Naive B cell (primary cell): Measurements from ENCODE around the gene CACNA2D3. TPM values are rescaled to one million over a fixed set of nuclear protein-coding genes. Genes with fewer than 3 reads are reported as not detected.

Source experiments
- ATAC-seq, 2 donors: fragments of 150-1000 bp; cut with Tn5 transposase; 2 replicates each; pipeline ENCODE4 v1.10.0; 2021; ENCODE audit warnings: low read depth in 2 of 2, mild to moderate bottlenecking in 2 of 2, moderate library complexity in 2 of 2
- DNase-seq: peaks from one replicate; pipeline ENCODE4 v3.0.0; 2022
- H3K27ac Mint-ChIP-seq, 6 donors: one replicate each; pipeline ENCODE4 v1.8.0; 2020 to 2022; ENCODE audit warnings: mild to moderate bottlenecking in 6 of 6, mixed read lengths in 6 of 6, moderate library complexity in 5 of 6, inconsistent platforms in 2 of 6
- H3K27me3 Mint-ChIP-seq, 3 donors: one replicate each; pipeline ENCODE4 v1.8.0; 2021 to 2022; ENCODE audit warnings: mixed read lengths in 3 of 3, mild to moderate bottlenecking in 1 of 3
- H3K36me3 Mint-ChIP-seq, 2 donors: one replicate each; pipeline ENCODE4 v1.8.0; 2020 to 2022; ENCODE audit warnings: mixed read lengths in 2 of 2, inconsistent platforms in 1 of 2, mild to moderate bottlenecking in 1 of 2
- H3K4me1 Mint-ChIP-seq, 3 donors: one replicate each; pipeline ENCODE4 v1.8.0; 2020 to 2022; ENCODE audit warnings: mixed read lengths in 3 of 3, inconsistent platforms in 1 of 3, mild to moderate bottlenecking in 1 of 3, moderate library complexity in 1 of 3
- H3K4me3 Mint-ChIP-seq, 8 donors: one replicate each; pipeline ENCODE4 v1.8.0; 2020 to 2022; ENCODE audit warnings: mild to moderate bottlenecking in 8 of 8, mixed read lengths in 8 of 8, moderate library complexity in 8 of 8, inconsistent platforms in 2 of 8
- H3K9me3 Mint-ChIP-seq, 7 donors: one replicate each; pipeline ENCODE4 v1.8.0; 2020 to 2022; ENCODE audit warnings: mixed read lengths in 7 of 7, mild to moderate bottlenecking in 5 of 7, inconsistent platforms in 2 of 7, moderate library complexity in 1 of 7
- polyA plus RNA-seq, 6 donors: library from polyadenylated mRNA; unstranded; fragments of 300-500 nt; fragmentation: Illumina TruSeq; gene quantifications; one replicate each; pipeline ENCODE4 v1.2.3, GENCODE V29; 2021; ENCODE audit warnings: low read depth in 6 of 6

The CACNA2D3 gene
- polyA plus RNA-seq, 6 donors from 2014 or later, result not detected

- Mint-ChIP-seq H3K27ac (no peak overlapping the region), H3K9me3 (peaks cover 0 to 12% (median 2%) of the 10 kb centered on the region in 7 donors), H3K4me1 (no peaks in the 10 kb centered on the region), H3K4me3 (no peak overlapping the region), H3K36me3 (no peaks in the 10 kb centered on the region), H3K27me3 (peaks cover 4 to 7% (median 6%) of the 10 kb centered on the region in 3 donors)
- DNase-seq, result no peak
- ATAC-seq, result no peak
These were observed 703.9 kb downstream of the CACNA2D3 start for GRCh38 chr3:54826251-54826691.

- H3K36me3 Mint-ChIP-seq, result no peaks in the 10 kb centered on the region
- H3K27ac Mint-ChIP-seq, result no peak overlapping the region
- no peaks in the 10 kb centered on the region for H3K27me3 Mint-ChIP-seq
- H3K4me3 Mint-ChIP-seq, result no peak overlapping the region
- H3K4me1 Mint-ChIP-seq, result no peaks in the 10 kb centered on the region
- ATAC-seq (no peak), DNase-seq (no peak)
- H3K9me3 Mint-ChIP-seq, result peaks cover 0 to 20% (median 5%) of the 10 kb centered on the region in 7 donors
These were observed 704.8 kb downstream of the CACNA2D3 start for GRCh38 chr3:54827056-54827687.

GRCh38 chr3:54827776-54828175 lies 705.4 kb downstream of the CACNA2D3 start:
- DNase-seq, result no peak
- Mint-ChIP-seq H3K36me3 (no peaks in the 10 kb centered on the region), H3K27ac (no peak overlapping the region)

GRCh38 chr3:54830658-54831057 lies 708.3 kb downstream of the CACNA2D3 start:
- no peaks in the 10 kb centered on the region for H3K36me3 Mint-ChIP-seq
- H3K27ac Mint-ChIP-seq, result no peak overlapping the region
- no peak overlapping the region for H3K4me3 Mint-ChIP-seq
- DNase-seq (no peak), ATAC-seq (no peak)
- H3K9me3 Mint-ChIP-seq, result peaks cover 0 to 20% (median 5%) of the 10 kb centered on the region in 7 donors
- no peaks in the 10 kb centered on the region for H3K27me3 Mint-ChIP-seq
- H3K4me1 Mint-ChIP-seq, result no peaks in the 10 kb centered on the region

More at GRCh38 chr3:54827776-54828175, 705.4 kb downstream of the CACNA2D3 start:
- Mint-ChIP-seq H3K4me1 (no peaks in the 10 kb centered on the region), H3K4me3 (no peak overlapping the region), H3K27me3 (no peaks in the 10 kb centered on the region), H3K9me3 (peaks cover 0 to 20% (median 5%) of the 10 kb centered on the region in 7 donors)
- ATAC-seq, result no peak

GRCh38 chr3:54831112-54831511 lies 708.8 kb downstream of the CACNA2D3 start:
- Mint-ChIP-seq H3K9me3 (peaks cover 0 to 20% (median 6%) of the 10 kb centered on the region in 7 donors), H3K27ac (no peak overlapping the region), H3K27me3 (no peaks in the 10 kb centered on the region), H3K36me3 (no peaks in the 10 kb centered on the region), H3K4me3 (no peak overlapping the region), H3K4me1 (no peaks in the 10 kb centered on the region)
- ATAC-seq (no peak), DNase-seq (no peak)

GRCh38 chr3:54832876-54833275 lies 710.5 kb downstream of the CACNA2D3 start:
- Mint-ChIP-seq H3K9me3 (peaks cover 0 to 17% (median 5%) of the 10 kb centered on the region in 7 donors), H3K4me3 (no peak overlapping the region), H3K4me1 (no peaks in the 10 kb centered on the region), H3K27me3 (no peaks in the 10 kb centered on the region), H3K27ac (no peak overlapping the region), H3K36me3 (no peaks in the 10 kb centered on the region)
- ATAC-seq (no peak), DNase-seq (no peak)

GRCh38 chr3:54835701-54836100 lies 713.3 kb downstream of the CACNA2D3 start:
- no peak overlapping the region for H3K4me3 Mint-ChIP-seq
- H3K9me3 Mint-ChIP-seq, result peaks cover 0 to 10% (median 4%) of the 10 kb centered on the region in 7 donors

GRCh38 chr3:54836871-54837270 lies 714.5 kb downstream of the CACNA2D3 start:
- H3K9me3 Mint-ChIP-seq, result peaks cover 0 to 4% (median 3%) of the 10 kb centered on the region in 7 donors
- H3K4me1 Mint-ChIP-seq, result no peaks in the 10 kb centered on the region
- H3K27me3 Mint-ChIP-seq, result no peaks in the 10 kb centered on the region
- H3K36me3 Mint-ChIP-seq, result no peaks in the 10 kb centered on the region
- H3K4me3 Mint-ChIP-seq, result no peak overlapping the region
- no peak for ATAC-seq
- no peak overlapping the region for H3K27ac Mint-ChIP-seq
- DNase-seq, result no peak

More at GRCh38 chr3:54835701-54836100, 713.3 kb downstream of the CACNA2D3 start:
- no peaks in the 10 kb centered on the region for H3K4me1 Mint-ChIP-seq
- ATAC-seq, result no peak
- no peaks in the 10 kb centered on the region for H3K36me3 Mint-ChIP-seq
- H3K27ac Mint-ChIP-seq, result no peak overlapping the region
- no peaks in the 10 kb centered on the region for H3K27me3 Mint-ChIP-seq
- no peak for DNase-seq

- Mint-ChIP-seq H3K36me3 (no peaks in the 10 kb centered on the region), H3K4me3 (no peak overlapping the region), H3K9me3 (peaks cover 0 to 7% (median 0%) of the 10 kb centered on the region in 7 donors), H3K27ac (no peak overlapping the region), H3K27me3 (no peaks in the 10 kb centered on the region), H3K4me1 (no peaks in the 10 kb centered on the region)
- DNase-seq (no peak), ATAC-seq (no peak)
These were observed 715.6 kb downstream of the CACNA2D3 start for GRCh38 chr3:54837964-54838363.

GRCh38 chr3:54841471-54841870 lies 719.1 kb downstream of the CACNA2D3 start:
- no peak for ATAC-seq
- Mint-ChIP-seq H3K27ac (no peak overlapping the region), H3K4me1 (no peaks in the 10 kb centered on the region), H3K9me3 (peaks cover 0 to 7% (median 2%) of the 10 kb centered on the region in 7 donors), H3K36me3 (no peaks in the 10 kb centered on the region), H3K4me3 (no peak overlapping the region), H3K27me3 (peaks cover 0 to 11% (median 8%) of the 10 kb centered on the region in 3 donors)
- no peak for DNase-seq

- no peak for ATAC-seq
- H3K9me3 Mint-ChIP-seq, result peaks cover 0 to 7% (median 2%) of the 10 kb centered on the region in 7 donors
- DNase-seq, result no peak
- H3K36me3 Mint-ChIP-seq, result no peaks in the 10 kb centered on the region
- no peaks in the 10 kb centered on the region for H3K4me1 Mint-ChIP-seq
- H3K27ac Mint-ChIP-seq, result no peak overlapping the region
- H3K27me3 Mint-ChIP-seq, result peaks cover 0 to 11% (median 8%) of the 10 kb centered on the region in 3 donors
- H3K4me3 Mint-ChIP-seq, result no peak overlapping the region
These were observed 721.0 kb downstream of the CACNA2D3 start for GRCh38 chr3:54843352-54843751.

GRCh38 chr3:54844211-54844610 lies 721.9 kb downstream of the CACNA2D3 start:
- Mint-ChIP-seq H3K36me3 (no peaks in the 10 kb centered on the region), H3K4me1 (no peaks in the 10 kb centered on the region), H3K4me3 (no peak overlapping the region), H3K9me3 (peaks cover 0 to 7% (median 2%) of the 10 kb centered on the region in 7 donors), H3K27me3 (peaks cover 0 to 11% (median 8%) of the 10 kb centered on the region in 3 donors), H3K27ac (no peak overlapping the region)
- DNase-seq, result no peak
- ATAC-seq, result no peak

- Mint-ChIP-seq H3K9me3 (peaks cover 0 to 7% (median 2%) of the 10 kb centered on the region in 7 donors), H3K4me1 (no peaks in the 10 kb centered on the region), H3K27me3 (peaks cover 0 to 11% (median 8%) of the 10 kb centered on the region in 3 donors), H3K4me3 (no peak overlapping the region), H3K36me3 (no peaks in the 10 kb centered on the region), H3K27ac (no peak overlapping the region)
- DNase-seq (no peak), ATAC-seq (no peak)
These were observed 722.7 kb downstream of the CACNA2D3 start for GRCh38 chr3:54845011-54845410.

- DNase-seq, result no peak
- H3K36me3 Mint-ChIP-seq, result no peaks in the 10 kb centered on the region
- H3K27me3 Mint-ChIP-seq, result peaks cover 0 to 11% (median 8%) of the 10 kb centered on the region in 3 donors
- no peaks in the 10 kb centered on the region for H3K4me1 Mint-ChIP-seq
- no peak overlapping the region for H3K27ac Mint-ChIP-seq
- H3K4me3 Mint-ChIP-seq, result no peak overlapping the region
- ATAC-seq, result no peak
- peaks cover 0 to 7% (median 2%) of the 10 kb centered on the region in 7 donors for H3K9me3 Mint-ChIP-seq
These were observed 723.2 kb downstream of the CACNA2D3 start for GRCh38 chr3:54845551-54845950.
